A549 (cell line): ENCODE measurements around the gene CLDN6. TPM values are rescaled to one million over a fixed set of nuclear protein-coding genes. Genes with fewer than 3 reads are reported as not detected.
A peak's percentile ranks its signal among the peaks of the same experiment; 100 is the strongest.

Source experiments
- ATAC-seq, 2 experiments: fragments of 200-7000 bp in 1 of 2; fragments of >200 bp in 1 of 2; cut with Nextera tagmentation in 1 of 2; cut with Tn5 transposase in 1 of 2; 3 replicates each; pipeline versions ENCODE4 v1.8.0 to v1.9.1; 2018 to 2020; ENCODE audit warnings: mild to moderate bottlenecking in 1 of 2, moderate library complexity in 1 of 2
- CTCF ChIA-PET: fragments of 300-600 bp; sonication (Branson Sonifier 250); formaldehyde crosslinking; extraction: SDS; loops from one replicate; lab custom pipeline; 2021; ENCODE audit warnings: antibody characterized with exemption, inconsistent platforms; lab: Yijun Ruan, JAX
- POLR2A ChIA-PET: fragments of 350-600 bp; formaldehyde crosslinking; extraction: SDS; loops from one replicate; lab custom pipeline; 2021; ENCODE audit warnings: antibody characterized with exemption, inconsistent platforms; lab: Yijun Ruan, JAX
- DNase-seq, 2 experiments: peaks; one replicate each; pipeline versions ENCODE4 v3.0.0 to v3.0.0-alpha.2; 2011 to 2016; ENCODE audit warnings: low read depth in 1 of 2, low spot score in 1 of 2
- FAIRE-seq: peaks from 2 replicates; lab custom pipeline; 2011; peaks lifted over from hg19 to GRCh38; lab: Jason Lieb, UNC
- H3K27ac ChIP-seq, 2 experiments: fragments of >200 bp; sonication (Bioruptor Twin); formaldehyde crosslinking; 3 replicates each; pipeline ENCODE4 v1.5.1; 2016 to 2017
- H3K4me1 ChIP-seq: fragments of >200 bp; sonication (Bioruptor Twin); formaldehyde crosslinking; 3 replicates; pipeline ENCODE4 v1.6.1; 2016
- H3K4me2 ChIP-seq: fragments of >200 bp; sonication (Bioruptor Twin); formaldehyde crosslinking; 3 replicates; pipeline ENCODE4 v1.6.1; 2016
- H3K4me3 ChIP-seq: fragments of >200 bp; sonication (Bioruptor Twin); formaldehyde crosslinking; 3 replicates; pipeline ENCODE4 v1.5.1; 2016
- H3K9me3 ChIP-seq: fragments of >200 bp; sonication (Bioruptor Twin); formaldehyde crosslinking; 3 replicates; pipeline ENCODE4 v1.6.1; 2016
- BCL3 ChIP-seq: fragments of >200 bp; sonication (Bioruptor Twin); formaldehyde crosslinking; IDR thresholded peaks from 3 replicates; pipeline ENCODE4 v1.6.1; 2016
- CBX2 ChIP-seq: fragments of 200-600 bp; sonication (generic); IDR thresholded peaks from 2 replicates; pipeline ENCODE4 v1.6.1; 2016; ENCODE audit warnings: low read depth, mild to moderate bottlenecking, borderline replicate concordance
- EHF ChIP-seq: fragments of 250-450 bp; sonication (Bioruptor Pico); IDR thresholded peaks from 2 replicates; pipeline ENCODE4 v1.5.0; 2020; ENCODE audit warnings: mild to moderate bottlenecking
- EHMT2 ChIP-seq: fragments of 200-600 bp; sonication (generic); IDR thresholded peaks from 2 replicates; pipeline ENCODE4 v1.6.1; 2016; ENCODE audit warnings: antibody characterized with exemption, low read depth, mild to moderate bottlenecking, moderate library complexity
- ELK1 ChIP-seq: fragments of 150-350 bp; IDR thresholded peaks from 2 replicates; pipeline ENCODE4 v1.6.1; 2014; ENCODE audit warnings: low read depth, mild to moderate bottlenecking, low read length
- ESRRA ChIP-seq: fragments of 150-350 bp; IDR thresholded peaks from 2 replicates; pipeline ENCODE4 v1.6.1; 2014; ENCODE audit warnings: mild to moderate bottlenecking, low read length, borderline replicate concordance
- GATA3 ChIP-seq: IDR thresholded peaks from 2 replicates; pipeline ENCODE4 v1.6.1; 2012; ENCODE audit warnings: borderline replicate concordance
- HES2 ChIP-seq: fragments of >200 bp; sonication (Bioruptor Twin); formaldehyde crosslinking; IDR thresholded peaks from 2 replicates; pipeline ENCODE4 v1.6.1; 2016
- HOXB13 ChIP-seq: fragments of 250-450 bp; sonication (Bioruptor Pico); IDR thresholded peaks from 2 replicates; pipeline ENCODE4 v1.5.0; 2020; ENCODE audit warnings: low read depth, mild to moderate bottlenecking, moderate library complexity
- JUN ChIP-seq, 2 experiments: fragments of >200 bp; sonication (Bioruptor Twin); formaldehyde crosslinking; IDR thresholded peaks; 2 replicates in 1 of 2; 3 replicates in 1 of 2; pipeline ENCODE4 v1.6.1; 2016 to 2017
- MAX ChIP-seq: IDR thresholded peaks from 2 replicates; pipeline ENCODE4 v1.6.1; 2012
- MAZ ChIP-seq: fragments of 150-350 bp; IDR thresholded peaks from 2 replicates; pipeline ENCODE4 v1.6.1; 2014; ENCODE audit warnings: antibody characterized with exemption, low read depth, low read length, borderline replicate concordance
- MYC ChIP-seq: IDR thresholded peaks from 2 replicates; pipeline ENCODE4 v1.6.1; 2012; ENCODE audit warnings: mild to moderate bottlenecking, inconsistent platforms, low read length, improper control_type of control experiment, borderline replicate concordance
- NR3C1 ChIP-seq: fragments of >200 bp; sonication (Bioruptor Twin); formaldehyde crosslinking; IDR thresholded peaks from 3 replicates; pipeline ENCODE4 v1.6.1; 2017
- PHF8 ChIP-seq: fragments of 200-600 bp; sonication (generic); IDR thresholded peaks from 2 replicates; pipeline ENCODE4 v1.6.1; 2016; ENCODE audit warnings: low read depth, mild to moderate bottlenecking, antibody characterized with exemption, moderate library complexity, borderline replicate concordance
- RAD21 ChIP-seq, 2 experiments: fragments of >200 bp in 1 of 2; sonication (Bioruptor Twin) in 1 of 2; formaldehyde crosslinking in 1 of 2; IDR thresholded peaks in 1 of 2; conservative IDR thresholded peaks in 1 of 2; 2 replicates in 1 of 2; 3 replicates in 1 of 2; pipeline ENCODE4 v1.6.1; 2012 to 2018; ENCODE audit warnings: inconsistent platforms in 1 of 2
- REST ChIP-seq: fragments of 200-600 bp; sonication (generic); IDR thresholded peaks from 2 replicates; pipeline ENCODE4 v1.6.1; 2016; ENCODE audit warnings: antibody characterized with exemption, mild to moderate bottlenecking, moderate library complexity
- SREBF2 ChIP-seq: fragments of 450-650 bp; IDR thresholded peaks from 2 replicates; pipeline ENCODE4 v1.6.1; 2014; ENCODE audit warnings: mild to moderate bottlenecking, moderate library complexity
- ZC3H11A ChIP-seq: fragments of 450-650 bp; IDR thresholded peaks from 2 replicates; pipeline ENCODE4 v1.6.1; 2014; ENCODE audit warnings: antibody characterized with exemption, mild to moderate bottlenecking
- ZSCAN20 ChIP-seq: fragments of 250-450 bp; sonication (Bioruptor Pico); IDR thresholded peaks from 2 replicates; pipeline ENCODE4 v1.8.0; 2022; ENCODE audit warnings: mild to moderate bottlenecking, moderate library complexity
- whole genome bisulfite sequencing: methylation state at CpG from one replicate; pipeline ENCODE4 v1.1.6; 2017; ENCODE audit errors: missing lambda C conversion rate; 5-methylcytosine and 5-hydroxymethylcytosine counted together
- polyA plus RNA-seq, 4 experiments: library from polyadenylated mRNA; depleted of rRNA in 3 of 4; stranded (reverse); fragments of >200 nt; fragmentation: RNase III in 1 of 4; extraction: RNeasy Plus Mini Kit Qiagen cat#74134 plus additional on column Dnase treatment in 1 of 4; gene quantifications; 2 replicates in 3 of 4; 3 replicates in 1 of 4; pipeline ENCODE4 v1.2.3, GENCODE V29; 2011 to 2017

Gene CLDN6
- polyA plus RNA-seq, 2 of the 4 experiments (the other 2 are of a cell fraction): 0.25 TPM; not detected in 1

GRCh38 chr16:3065742-3066439, 47.9 kb upstream of the CLDN6 start:
- TF ChIP-seq BCL3 (no peak), NR3C1 (no peak), HES2 (no peak)
- Histone ChIP-seq H3K4me3 (peak overlapping the region; percentile 17; the same call in 1 of the 3 replicates), H3K9me3 (no peaks in the 10 kb centered on the region), H3K4me1 (peaks cover 17% of the 10 kb centered on the region), H3K27ac (peak overlapping the region; percentile 57 to 69), H3K4me2 (peak overlapping the region; percentile 54)
- CTCF ChIA-PET: interaction anchor here (0.9 to 12.4 kb wide), 9 partner anchors 14 to 108 kb away, joined by 3 to 186 read pairs (median 4); partner anchors contain the start of genes ZNF213 and ZSCAN10
- POLR2A ChIA-PET: no interaction called here
- FAIRE-seq: no peak
- no peak for ATAC-seq
- DNase-seq: no peak
- WGBS: 89% methylated on average over 25 of the region's 26 CpGs

GRCh38 chr16:3065069-3065741, 47.2 kb upstream of the CLDN6 start, which contains the start of gene IL32:
IL32 (plus strand) TSS chr16:3065640; CDS start chr16:3065812, 172 bp downstream.
- DNase-seq: peak; percentile 66 to 71
- POLR2A ChIA-PET: no interaction called here
- CTCF ChIA-PET: interaction anchor here (0.9 to 12.4 kb wide), 9 partner anchors 13 to 109 kb away, joined by 3 to 186 read pairs (median 4); partner anchors contain the start of genes ZNF213 and ZSCAN10
- Histone ChIP-seq H3K4me1 (peaks cover 17% of the 10 kb centered on the region), H3K9me3 (no peaks in the 10 kb centered on the region), H3K4me3 (peak within 1 kb of the TSS; percentile 17; the same call in 1 of the 3 replicates), H3K27ac (peak within 1 kb of the TSS; percentile 57 to 69)
- no peak for FAIRE-seq
- peak; percentile 49 to 75; a peak in 5 of 6 replicates for ATAC-seq
- TF ChIP-seq PHF8 (no peak), MYC (no peak), ELK1 (no peak), JUN (IDR thresholded peaks at IDR 0.05) (no peak), MAX (peak; percentile 19; the same call in 1 of the 2 replicates), EHMT2 (no peak), ESRRA (peak; percentile 26; the same call in 1 of the 2 replicates)
- TF ChIP-seq, all 56 proteins: peak for 2
- 40% methylated on average over 13 of the region's 13 CpGs for WGBS
- peak within 1 kb of the TSS; percentile 54 for H3K4me2 ChIP-seq

GRCh38 chr16:3063625-3064386, 45.8 kb upstream of the CLDN6 start:
- Histone ChIP-seq H3K27ac (no peak overlapping the region), H3K4me1 (peaks cover 23% of the 10 kb centered on the region), H3K4me2 (no peak overlapping the region), H3K4me3 (no peak overlapping the region), H3K9me3 (no peaks in the 10 kb centered on the region)
- ChIA-PET POLR2A (no interaction called here), CTCF (interaction anchor here (0.6 to 12.4 kb wide), 12 partner anchors 12 to 110 kb away, joined by 3 to 186 read pairs (median 4); partner anchors contain the start of genes ZNF213 and ZSCAN10)
- no peak for DNase-seq
- no peak for FAIRE-seq
- no peak for ATAC-seq
- WGBS: 91% methylated on average over 8 of the region's 8 CpGs
- TF ChIP-seq BCL3 (no peak), REST (no peak), CBX2 (no peak), MAZ (no peak), HOXB13 (no peak), SREBF2 (no peak), ZC3H11A (no peak), ESRRA (no peak), ZSCAN20 (CRISPR knock-in tag) (no peak), EHF (no peak), RAD21 (conservative IDR thresholded peaks at IDR 0.05 in 1 of 2, IDR thresholded peaks at IDR 0.05 in 1 of 2) (no peak), GATA3 (no peak)
